Measurements from ENCODE around the gene DDB1. TPM values are rescaled to one million over a fixed set of nuclear protein-coding genes. Genes with fewer than 3 reads are reported as not detected.

The DDB1 gene
- total and polyA plus RNA-seq, 2 of the 13 experiments (the other 11 are each of a cell fraction or from before 2014, with no cell fraction given): 217 to 266 TPM

DNA sequence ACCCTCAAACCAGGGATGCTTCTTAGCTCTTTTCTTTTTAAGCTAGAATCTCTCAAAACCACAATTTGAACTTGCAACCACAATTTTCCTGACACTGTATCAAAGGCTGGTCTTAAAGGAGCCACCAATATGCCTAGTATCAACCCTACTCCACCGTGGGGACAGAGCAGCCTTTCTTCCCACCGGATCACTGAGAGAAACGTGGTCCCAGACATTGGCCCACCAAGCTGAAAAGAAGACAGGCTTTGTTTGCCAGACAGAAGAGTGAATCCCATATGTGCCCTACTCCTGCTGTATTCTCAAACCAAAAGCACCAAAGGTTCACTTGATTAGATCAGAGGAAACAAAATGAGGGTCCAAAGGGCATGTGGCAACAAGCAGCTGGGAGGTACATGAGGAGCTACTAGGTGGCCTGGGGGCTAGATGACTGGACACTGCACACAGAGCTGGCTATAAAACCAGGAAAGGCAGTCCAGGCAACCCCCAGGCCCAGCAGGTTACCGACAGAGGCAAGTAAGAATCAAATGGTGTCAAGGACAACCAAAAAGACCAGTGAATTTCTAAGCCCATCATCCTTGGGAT, 34.2 kb downstream of the DDB1 start (continued):
- TF ChIP-seq, protein P1, sequence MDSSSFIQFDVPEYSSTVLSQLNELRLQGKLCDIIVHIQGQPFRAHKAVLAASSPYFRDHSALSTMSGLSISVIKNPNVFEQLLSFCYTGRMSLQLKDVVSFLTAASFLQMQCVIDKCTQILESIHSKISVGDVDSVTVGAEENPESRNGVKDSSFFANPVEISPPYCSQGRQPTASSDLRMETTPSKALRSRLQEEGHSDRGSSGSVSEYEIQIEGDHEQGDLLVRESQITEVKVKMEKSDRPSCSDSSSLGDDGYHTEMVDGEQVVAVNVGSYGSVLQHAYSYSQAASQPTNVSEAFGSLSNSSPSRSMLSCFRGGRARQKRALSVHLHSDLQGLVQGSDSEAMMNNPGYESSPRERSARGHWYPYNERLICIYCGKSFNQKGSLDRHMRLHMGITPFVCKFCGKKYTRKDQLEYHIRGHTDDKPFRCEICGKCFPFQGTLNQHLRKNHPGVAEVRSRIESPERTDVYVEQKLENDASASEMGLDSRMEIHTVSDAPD (CRISPR knock-in tag; IDR thresholded peaks at IDR 0.05): peak; percentile 74; the same call in 1 of the 2 replicates
- TF ChIP-seq DNMT1 (CRISPR knock-in tag; IDR thresholded peaks at IDR 0.05) (no peak), HNRNPLL (IDR thresholded peaks at IDR 0.05; ENCODE audit: low read depth, low read length, poor library complexity, severe bottlenecking) (peak; percentile 40), HOXA3 (CRISPR knock-in tag; IDR thresholded peaks at IDR 0.05) (peak; percentile 69; the same call in 1 of the 2 replicates), ZNF549 (CRISPR knock-in tag; IDR thresholded peaks at IDR 0.05) (no peak), ZSCAN21 (CRISPR knock-in tag; IDR thresholded peaks at IDR 0.05; ENCODE audit: borderline replicate concordance) (no peak), SP1 (IDR thresholded peaks at IDR 0.05) (no peak), SP1 (CRISPR knock-in tag; IDR thresholded peaks at IDR 0.05) (no peak), NAIF1 (CRISPR knock-in tag; IDR thresholded peaks at IDR 0.05; ENCODE audit: borderline replicate concordance) (peak; percentile 90; the same call in 1 of the 2 replicates), KMT2A (CRISPR knock-in tag; IDR thresholded peaks at IDR 0.05) (no peak; the same call in 1 of the 2 replicates), SIX4 (CRISPR knock-in tag; IDR thresholded peaks at IDR 0.05) (peak; percentile 47; the same call in 1 of the 2 replicates), POLR2G (IDR thresholded peaks at IDR 0.05; ENCODE audit: low read depth, low read length) (peak; percentile 33; the same call in 1 of the 2 replicates), ZNF737 (CRISPR knock-in tag; IDR thresholded peaks at IDR 0.05; ENCODE audit: borderline replicate concordance) (no peak), ZFX (CRISPR knock-in tag; IDR thresholded peaks at IDR 0.05; ENCODE audit: low read depth) (peak; percentile 42; the same call in 1 of the 2 replicates), ZNF205 (CRISPR knock-in tag; IDR thresholded peaks at IDR 0.05) (peak; percentile 78; the same call in 1 of the 2 replicates), CHD4 (IDR thresholded peaks at IDR 0.05; ENCODE audit: borderline replicate concordance, low read length) (0 out of 2 replicates have a peak, but pooled peaks have one; percentile 72), ZMYM4 (CRISPR knock-in tag; IDR thresholded peaks at IDR 0.05) (peak; percentile 38; the same call in 1 of the 2 replicates), ZNF878 (CRISPR knock-in tag; IDR thresholded peaks at IDR 0.05) (peak; percentile 65; the same call in 1 of the 2 replicates)
- TF ChIP-seq, protein P2, sequence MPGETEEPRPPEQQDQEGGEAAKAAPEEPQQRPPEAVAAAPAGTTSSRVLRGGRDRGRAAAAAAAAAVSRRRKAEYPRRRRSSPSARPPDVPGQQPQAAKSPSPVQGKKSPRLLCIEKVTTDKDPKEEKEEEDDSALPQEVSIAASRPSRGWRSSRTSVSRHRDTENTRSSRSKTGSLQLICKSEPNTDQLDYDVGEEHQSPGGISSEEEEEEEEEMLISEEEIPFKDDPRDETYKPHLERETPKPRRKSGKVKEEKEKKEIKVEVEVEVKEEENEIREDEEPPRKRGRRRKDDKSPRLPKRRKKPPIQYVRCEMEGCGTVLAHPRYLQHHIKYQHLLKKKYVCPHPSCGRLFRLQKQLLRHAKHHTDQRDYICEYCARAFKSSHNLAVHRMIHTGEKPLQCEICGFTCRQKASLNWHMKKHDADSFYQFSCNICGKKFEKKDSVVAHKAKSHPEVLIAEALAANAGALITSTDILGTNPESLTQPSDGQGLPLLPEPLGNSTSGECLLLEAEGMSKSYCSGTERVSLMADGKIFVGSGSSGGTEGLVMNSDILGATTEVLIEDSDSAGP (CRISPR knock-in tag; IDR thresholded peaks at IDR 0.05; ENCODE audit: borderline replicate concordance): peak; percentile 61
- TF ChIP-seq, protein P3, sequence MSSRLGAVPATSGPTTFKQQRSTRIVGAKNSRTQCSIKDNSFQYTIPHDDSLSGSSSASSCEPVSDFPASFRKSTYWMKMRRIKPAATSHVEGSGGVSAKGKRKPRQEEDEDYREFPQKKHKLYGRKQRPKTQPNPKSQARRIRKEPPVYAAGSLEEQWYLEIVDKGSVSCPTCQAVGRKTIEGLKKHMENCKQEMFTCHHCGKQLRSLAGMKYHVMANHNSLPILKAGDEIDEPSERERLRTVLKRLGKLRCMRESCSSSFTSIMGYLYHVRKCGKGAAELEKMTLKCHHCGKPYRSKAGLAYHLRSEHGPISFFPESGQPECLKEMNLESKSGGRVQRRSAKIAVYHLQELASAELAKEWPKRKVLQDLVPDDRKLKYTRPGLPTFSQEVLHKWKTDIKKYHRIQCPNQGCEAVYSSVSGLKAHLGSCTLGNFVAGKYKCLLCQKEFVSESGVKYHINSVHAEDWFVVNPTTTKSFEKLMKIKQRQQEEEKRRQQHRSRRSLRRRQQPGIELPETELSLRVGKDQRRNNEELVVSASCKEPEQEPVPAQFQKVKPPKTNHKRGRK (CRISPR knock-in tag; IDR thresholded peaks at IDR 0.05): no peak
- TF ChIP-seq, protein P4, sequence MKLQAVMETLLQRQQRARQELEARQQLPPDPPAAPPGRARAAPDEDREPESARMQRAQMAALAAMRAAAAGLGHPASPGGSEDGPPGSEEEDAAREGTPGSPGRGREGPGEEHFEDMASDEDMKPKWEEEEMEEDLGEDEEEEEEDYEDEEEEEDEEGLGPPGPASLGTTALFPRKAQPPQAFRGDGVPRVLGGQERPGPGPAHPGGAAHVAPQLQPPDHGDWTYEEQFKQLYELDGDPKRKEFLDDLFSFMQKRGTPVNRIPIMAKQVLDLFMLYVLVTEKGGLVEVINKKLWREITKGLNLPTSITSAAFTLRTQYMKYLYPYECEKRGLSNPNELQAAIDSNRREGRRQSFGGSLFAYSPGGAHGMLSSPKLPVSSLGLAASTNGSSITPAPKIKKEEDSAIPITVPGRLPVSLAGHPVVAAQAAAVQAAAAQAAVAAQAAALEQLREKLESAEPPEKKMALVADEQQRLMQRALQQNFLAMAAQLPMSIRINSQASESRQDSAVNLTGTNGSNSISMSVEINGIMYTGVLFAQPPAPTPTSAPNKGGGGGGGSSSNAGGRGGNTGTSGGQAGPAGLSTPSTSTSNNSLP (IDR thresholded peaks at IDR 0.05; ENCODE audit: low read depth, low read length): peak; percentile 70; the same call in 1 of the 2 replicates
- TF ChIP-seq, protein P5, sequence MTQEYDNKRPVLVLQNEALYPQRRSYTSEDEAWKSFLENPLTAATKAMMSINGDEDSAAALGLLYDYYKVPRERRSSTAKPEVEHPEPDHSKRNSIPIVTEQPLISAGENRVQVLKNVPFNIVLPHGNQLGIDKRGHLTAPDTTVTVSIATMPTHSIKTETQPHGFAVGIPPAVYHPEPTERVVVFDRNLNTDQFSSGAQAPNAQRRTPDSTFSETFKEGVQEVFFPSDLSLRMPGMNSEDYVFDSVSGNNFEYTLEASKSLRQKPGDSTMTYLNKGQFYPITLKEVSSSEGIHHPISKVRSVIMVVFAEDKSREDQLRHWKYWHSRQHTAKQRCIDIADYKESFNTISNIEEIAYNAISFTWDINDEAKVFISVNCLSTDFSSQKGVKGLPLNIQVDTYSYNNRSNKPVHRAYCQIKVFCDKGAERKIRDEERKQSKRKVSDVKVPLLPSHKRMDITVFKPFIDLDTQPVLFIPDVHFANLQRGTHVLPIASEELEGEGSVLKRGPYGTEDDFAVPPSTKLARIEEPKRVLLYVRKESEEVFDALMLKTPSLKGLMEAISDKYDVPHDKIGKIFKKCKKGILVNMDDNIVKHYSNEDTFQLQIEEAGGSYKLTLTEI (CRISPR knock-in tag; conservative IDR thresholded peaks at IDR 0.05): no peak
